ENCODE measurements around the gene R3HDM4. TPM values are rescaled to one million over a fixed set of nuclear protein-coding genes. Genes with fewer than 3 reads are reported as not detected.
"Not testable (repeated sequence)": the region's sequence is repeated elsewhere in the genome, so short reads cannot be mapped to it uniquely, and the experiment has no call there.

Gene R3HDM4
- total RNA-seq, 1 donor from 2014 or later: 24.5 TPM

DNA sequence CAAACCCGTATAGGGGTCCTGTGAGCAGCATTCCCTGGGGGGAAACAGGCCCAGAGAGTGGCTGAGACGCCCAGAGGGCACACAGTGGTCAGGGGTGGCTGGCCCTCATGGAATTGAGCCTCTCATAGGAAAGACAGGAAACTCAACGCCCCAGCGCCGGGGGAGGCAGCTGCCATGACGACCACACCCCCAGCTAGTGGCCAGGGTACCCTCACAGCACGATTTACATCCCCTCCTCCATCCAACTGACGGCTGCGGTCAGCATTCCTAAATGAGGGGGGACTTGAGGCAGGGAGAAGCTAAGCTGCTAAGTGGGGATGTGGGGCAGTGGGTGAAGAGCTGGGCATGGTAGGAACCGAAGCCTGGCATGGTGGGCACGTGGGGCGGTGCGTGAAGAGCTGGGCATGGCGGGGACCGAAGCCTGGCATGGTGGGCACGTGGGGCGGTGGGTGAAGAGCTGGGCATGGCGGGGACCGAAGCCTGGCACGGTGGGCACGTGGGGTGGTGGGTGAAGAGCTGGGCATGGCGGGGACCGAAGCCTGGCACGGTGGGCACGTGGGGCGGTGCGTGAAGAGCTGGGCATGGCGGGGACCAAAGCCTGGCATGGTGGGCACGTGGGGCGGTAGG lies 30.0 kb downstream of the R3HDM4 start:
- intact Hi-C loops (cut with DNase I): no loop called here
- no peak for DNase-seq (ENCODE audit: low spot score)

DNA sequence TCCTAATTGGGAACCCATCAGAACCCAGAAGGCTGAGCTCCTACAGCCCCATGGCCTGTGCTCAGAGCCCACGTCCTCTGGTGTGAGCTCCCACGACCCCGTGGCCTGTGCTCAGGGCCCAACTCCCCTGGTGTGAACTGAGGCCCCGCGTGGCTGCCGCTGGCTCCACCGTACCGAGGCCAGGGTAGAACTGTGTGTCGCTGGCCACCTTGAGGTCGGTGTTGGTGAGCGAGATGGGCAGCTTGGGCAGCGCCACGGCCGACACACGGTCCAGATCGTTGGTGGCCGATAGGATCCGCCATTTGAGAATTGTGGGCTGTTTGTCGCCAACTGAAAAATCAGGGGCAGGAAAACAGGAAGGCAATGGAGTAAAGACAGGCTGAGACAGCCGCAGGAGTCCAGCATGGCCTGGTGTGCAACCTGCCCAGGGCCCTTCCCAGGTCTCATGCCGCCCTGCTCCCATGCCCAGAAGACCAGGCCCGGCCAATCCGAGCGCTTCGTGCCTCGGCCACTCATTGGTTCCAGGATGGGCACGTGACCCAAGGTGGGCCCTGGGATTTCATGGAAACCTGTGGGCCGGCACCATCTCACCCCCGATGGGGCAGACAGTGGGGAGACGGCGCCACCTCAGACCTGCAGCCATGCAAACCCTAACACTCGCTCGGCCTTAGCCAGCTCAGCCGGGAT lies 31.5 kb downstream of the R3HDM4 start:
- DNase-seq (ENCODE audit: low spot score): no peak
- intact Hi-C loops (cut with DNase I): no loop called here

DNA sequence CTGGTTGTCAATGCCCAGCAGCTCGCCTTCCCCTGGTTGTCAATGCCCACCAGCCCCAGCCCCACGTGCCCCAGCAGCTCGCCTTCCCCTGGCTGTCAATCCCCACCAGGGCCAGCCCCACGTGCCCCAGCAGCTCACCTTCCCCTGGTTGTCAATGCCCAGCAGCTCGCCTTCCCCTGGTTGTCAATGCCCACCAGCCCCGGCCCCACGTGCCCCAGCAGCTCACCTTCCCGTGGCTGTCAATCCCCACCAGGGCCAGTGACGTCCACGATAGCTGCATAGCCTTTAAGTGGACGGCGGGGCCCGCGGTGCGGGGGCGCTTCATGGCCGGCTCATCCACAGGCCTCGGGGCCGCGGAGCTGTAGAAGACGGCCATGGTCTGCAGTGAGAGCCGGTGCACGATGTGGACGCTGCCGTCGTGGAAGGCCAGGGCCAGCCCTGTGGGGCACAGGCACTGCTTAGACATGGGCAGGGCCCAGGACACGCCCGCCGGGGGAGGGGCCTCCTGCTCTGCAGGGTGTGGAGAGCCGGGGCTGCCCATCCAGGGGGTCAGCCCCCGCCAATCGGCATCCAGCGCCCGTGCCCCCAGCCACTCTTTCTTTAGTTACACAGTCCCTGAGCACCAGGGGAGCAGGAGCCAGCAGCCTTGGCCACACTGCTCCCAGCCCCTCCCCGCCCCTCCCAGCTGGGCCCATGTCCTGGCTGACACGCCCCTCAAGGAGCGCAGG lies 33.1 kb downstream of the R3HDM4 start:
- no peak for DNase-seq (ENCODE audit: low spot score)
- intact Hi-C loops (cut with DNase I): no loop called here

DNA sequence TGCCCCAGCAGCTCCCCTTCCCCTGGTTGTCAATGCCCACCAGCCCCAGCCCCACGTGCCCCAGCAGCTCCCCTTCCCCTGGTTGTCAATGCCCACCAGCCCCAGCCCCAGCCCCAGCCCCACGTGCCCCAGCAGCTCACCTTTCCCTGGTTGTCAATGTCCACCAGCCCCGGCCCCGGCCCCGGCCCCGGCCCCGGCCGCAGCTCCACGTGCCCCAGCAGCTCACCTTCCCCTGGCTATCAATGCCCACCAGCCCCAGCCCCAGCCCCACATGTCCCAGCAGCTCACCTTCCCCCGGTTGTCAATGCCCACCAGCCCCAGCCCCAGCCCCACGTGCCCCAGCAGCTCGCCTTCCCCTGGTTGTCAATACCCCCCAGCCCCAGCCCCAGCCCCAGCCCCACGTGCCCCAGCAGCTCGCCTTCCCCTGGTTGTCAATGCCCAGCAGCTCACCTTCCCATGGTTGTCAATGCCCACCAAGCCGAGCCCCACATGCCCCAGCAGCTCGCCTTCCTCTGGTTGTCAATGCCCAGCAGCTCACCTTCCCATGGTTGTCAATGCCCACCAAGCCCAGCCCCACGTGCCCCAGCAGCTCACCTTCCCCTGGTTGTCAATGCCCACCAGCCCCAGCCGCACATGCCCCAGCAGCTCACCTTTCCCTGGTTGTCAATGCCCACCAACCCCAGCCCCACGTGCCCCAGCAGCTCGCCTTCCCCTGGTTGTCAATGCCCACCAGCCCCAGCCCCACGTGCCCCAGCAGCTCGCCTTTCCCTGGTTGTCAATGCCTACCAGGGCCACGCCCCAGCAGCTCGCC lies 34.1 kb downstream of the R3HDM4 start:
- DNase-seq (ENCODE audit: low spot score); intact Hi-C loops (cut with DNase I): not testable (repeated sequence)

DNA sequence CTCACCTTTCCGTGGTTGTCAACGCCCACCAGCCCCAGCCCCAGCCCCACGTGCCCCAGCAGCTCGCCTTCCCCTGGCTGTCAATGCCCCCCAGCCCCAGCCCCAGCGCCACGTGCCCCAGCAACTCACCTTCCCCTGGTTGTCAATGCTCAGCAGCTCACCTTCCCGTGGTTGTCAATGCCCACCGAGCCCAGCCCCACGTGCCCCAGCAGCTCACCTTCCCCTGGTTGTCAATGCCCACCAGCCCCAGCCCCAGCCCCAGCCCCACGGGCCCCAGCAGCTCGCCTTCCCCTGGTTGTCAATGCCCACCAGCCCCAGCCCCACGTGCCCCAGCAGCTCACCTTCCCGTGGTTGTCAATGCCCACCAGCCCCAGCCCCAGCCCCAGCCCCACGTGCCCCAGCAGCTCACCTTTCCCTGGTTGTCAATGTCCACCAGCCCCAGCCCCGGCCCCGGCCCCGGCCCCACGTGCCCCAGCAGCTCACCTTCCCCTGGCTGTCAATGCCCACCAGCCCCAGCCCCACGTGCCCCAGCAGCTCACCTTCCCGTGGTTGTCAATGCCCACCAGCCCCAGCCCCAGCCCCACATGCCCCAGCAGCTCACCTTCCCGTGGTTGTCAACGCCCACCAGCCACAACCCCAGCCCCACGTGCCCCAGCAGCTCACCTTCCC lies 34.9 kb downstream of the R3HDM4 start:
- DNase-seq (ENCODE audit: low spot score); intact Hi-C loops (cut with DNase I): not testable (repeated sequence)

DNA sequence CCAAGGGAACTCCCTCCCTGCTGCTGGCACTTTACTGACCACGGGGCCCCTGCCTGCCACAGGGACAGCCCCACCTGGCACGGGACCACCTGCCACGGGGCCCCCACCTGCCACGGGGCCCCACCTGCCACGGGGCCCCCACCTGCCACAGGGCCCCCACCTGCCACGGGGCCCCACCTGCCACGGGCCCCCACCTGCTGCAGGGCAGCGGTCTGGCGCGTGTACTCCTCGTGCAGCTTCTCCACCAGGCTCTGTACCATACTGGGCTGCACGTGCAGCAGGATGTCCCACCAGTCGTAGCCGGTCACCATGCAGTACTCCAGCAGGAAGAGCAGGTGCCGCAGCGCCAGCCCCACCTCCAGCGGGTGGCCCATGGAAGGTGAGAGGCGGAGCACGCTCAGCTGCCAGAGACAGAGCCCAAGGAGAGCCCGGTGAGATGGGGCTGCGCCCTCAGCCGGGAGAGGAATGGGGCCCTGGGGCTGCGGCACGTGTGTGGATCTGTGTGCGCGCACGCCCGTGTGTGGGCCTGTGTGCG lies 36.2 kb downstream of the R3HDM4 start:
- intact Hi-C loops (cut with DNase I): no loop called here
- no peak for DNase-seq (ENCODE audit: low spot score)

DNA sequence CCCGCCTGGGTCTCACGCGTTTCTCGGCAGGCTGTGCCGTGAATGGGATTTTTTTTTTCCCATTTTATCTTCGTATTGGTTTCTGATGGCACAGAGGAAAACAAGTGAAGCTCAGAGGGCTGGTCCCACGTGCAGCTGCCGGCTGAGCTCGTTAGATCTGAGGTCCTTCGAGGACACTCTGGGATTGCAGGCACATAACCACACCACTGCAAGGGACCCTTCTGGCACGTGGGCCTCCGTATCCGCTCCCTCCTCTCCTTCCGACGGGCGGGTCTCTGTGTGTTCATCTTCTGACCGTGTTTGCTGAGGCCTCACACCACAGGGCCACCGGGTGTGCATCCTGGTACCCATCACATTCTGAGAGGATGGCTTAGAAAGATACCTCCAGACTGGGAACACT lies 36.9 kb downstream of the R3HDM4 start:
- intact Hi-C loops (cut with DNase I): no loop called here
- no peak for DNase-seq (ENCODE audit: low spot score)

DNA sequence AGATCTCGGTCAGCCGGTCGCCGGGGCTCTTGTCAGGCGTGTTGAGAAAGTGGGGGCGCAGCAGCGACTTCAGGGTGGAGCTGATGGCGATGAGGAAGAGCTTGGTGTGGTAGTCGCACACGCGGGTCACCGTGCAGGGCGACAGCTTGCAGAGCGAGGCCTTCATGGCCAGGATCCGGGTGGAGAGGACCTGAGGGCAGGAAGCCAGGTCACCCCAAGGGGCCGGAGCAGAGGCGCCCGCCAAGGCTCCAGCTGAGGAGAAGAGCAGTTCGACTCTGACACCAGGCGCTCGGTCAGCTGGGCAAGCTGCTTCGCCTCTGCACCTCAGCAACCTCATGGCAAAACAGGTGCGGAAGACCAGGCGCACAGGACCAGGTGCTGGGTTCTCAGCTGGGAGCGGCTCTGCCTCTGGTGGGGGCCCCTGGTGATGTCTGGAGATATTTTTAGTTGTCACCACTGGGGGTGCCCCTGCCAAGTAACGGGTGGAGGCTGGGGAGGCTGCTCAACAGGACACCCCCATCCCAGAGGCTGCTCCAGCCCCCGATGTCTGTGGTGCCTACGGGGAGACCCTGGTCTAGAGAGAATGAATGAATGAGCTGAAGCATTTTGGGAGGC lies 37.6 kb downstream of the R3HDM4 start:
- no peak for DNase-seq (ENCODE audit: low spot score)
- intact Hi-C loops (cut with DNase I): no loop called here

DNA sequence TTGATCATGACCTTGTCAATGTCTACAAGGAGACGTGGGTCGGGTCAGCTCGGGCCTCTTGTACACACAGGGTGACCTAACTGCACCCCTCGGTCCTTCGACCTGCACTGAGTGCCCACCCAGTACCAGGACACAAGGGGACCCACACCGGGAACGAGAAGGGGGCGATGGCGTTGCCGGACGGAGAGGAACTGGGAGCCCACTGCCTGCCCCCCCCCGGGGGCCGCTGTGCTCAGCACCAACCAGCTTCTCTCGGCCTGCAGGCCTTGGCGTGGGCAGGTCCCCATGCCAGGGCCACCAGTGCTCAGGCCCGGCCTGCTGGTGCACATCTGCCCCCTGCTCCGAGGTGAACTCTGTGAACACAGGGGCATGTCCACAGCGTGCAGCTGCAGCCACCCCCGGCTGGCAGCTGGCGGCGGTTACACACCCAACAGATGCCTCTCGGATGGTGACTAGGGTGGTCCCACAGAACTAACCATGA lies 39.4 kb downstream of the R3HDM4 start:
- no peak for DNase-seq (ENCODE audit: low spot score)
- intact Hi-C loops (cut with DNase I): no loop called here

DNA sequence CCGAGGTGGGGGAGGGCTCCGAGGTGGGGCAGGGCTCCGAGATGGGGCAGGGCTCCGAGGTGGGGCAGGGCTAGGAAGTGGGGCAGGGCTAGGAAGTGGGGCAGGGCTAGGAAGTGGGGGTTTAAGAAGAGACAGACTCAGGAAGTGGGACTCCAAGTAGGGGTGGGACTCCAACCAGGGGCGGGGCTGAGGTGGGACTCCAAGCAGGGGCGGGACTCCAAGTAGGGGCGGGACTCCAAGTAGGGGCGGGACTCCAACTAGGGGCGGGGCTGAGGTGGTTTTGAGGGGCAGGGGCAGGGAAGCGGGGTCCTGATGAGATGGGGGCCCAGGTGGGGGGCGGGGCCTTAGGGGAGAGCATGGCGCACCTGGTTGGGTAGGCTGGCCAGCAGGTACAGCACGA lies 39.9 kb downstream of the R3HDM4 start:
- intact Hi-C loops (cut with DNase I): no loop called here
- no peak for DNase-seq (ENCODE audit: low spot score)

DNA sequence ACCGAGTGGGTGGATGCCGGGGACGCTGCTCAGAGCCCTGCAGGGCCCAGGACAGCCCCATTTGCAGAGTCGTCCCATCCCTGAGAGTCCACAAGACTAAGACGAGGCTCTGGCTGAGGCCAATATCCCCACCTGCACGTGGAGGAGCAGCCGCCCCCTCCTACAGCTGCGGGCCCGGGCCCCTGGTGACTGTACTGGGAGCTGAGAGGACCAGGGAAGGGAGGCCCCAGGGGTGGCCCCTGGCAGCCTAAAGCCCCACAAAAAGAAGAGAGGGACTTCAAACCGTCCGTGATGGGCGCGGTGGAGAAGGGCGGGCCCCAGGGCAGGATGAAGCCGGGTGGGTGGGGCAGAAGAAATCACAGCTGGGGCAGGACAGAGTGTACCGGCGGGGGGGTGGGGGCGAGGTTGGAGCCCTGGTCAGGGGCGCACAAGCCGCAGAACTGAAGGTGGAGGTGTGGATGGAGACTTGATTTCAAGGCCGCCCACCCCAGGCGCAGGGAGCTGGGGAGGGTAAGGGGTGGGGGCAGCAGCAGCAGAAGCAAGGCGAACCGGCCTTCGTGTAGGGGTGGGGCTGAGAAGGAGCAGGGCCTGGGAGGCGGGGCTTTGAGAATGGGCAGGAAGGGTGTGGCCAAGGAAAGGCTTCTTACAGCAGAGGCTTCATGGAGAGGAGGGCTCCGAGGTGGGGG lies 40.6 kb downstream of the R3HDM4 start:
- intact Hi-C loops (cut with DNase I): no loop called here
- DNase-seq (ENCODE audit: low spot score): peak; percentile 83

DNA sequence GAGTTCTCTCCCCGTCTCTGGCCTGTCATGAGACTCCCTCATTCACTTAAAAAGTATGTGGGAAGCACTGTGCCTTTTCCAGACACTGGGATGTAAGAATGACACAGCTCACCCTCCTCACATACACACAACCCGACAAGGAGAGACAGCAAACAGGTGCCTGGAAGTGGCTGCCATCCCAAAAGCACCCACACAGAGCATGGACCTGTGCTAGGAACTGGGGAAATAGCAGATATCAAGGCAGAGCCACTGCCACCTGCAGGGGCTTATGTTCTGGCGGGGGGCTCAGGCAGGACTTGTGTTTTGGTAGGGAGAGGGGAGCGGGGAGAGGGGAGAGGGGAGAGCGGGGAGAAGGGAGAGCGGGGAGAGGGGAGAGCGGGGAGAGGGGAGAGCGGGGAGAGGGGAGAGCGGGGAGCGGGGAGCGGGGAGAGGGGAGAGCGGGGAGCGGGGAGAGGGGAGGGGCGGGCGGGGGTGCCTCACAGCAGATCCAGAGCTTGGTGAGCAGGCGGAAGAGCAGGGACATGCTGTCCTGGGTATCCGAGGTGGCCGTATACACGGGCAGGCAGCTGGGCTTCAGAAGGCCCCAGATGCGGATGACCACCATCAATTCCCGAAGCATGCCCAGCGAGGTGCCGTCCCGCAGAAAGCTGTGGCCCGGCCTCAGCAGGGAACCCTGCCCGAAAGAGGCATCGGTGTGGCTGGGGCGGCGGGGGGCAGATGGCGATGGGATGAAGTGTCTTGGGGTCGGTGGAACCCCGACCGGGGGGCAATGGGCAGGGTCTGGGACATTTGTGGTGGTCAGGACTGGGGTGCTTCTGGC lies 41.4 kb downstream of the R3HDM4 start:
- intact Hi-C loops (cut with DNase I): no loop called here
- DNase-seq (ENCODE audit: low spot score): no peak

DNA sequence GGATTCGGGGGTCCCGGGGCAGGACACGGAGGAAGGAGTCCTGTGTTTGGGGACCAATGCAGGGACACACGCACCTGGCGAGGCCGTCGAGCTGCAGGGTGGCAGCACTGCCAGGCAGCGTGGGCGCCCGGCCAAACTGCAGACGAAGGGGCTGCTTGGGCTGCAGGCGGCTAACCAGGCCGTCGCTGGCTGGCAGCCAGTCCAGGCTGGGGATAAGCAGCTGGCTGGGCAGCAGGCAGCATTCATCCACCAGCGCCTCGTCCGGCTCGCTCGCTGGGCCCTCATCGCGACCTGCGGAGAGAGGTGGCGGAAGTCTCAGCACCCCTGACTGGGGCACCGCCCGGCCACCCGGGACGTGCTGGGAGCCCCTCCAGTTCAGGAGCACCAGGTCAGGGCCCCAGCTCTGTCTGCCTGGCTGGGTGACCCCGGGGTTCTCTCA lies 42.0 kb downstream of the R3HDM4 start:
- no peak for DNase-seq (ENCODE audit: low spot score)
- intact Hi-C loops (cut with DNase I): no loop called here

DNA sequence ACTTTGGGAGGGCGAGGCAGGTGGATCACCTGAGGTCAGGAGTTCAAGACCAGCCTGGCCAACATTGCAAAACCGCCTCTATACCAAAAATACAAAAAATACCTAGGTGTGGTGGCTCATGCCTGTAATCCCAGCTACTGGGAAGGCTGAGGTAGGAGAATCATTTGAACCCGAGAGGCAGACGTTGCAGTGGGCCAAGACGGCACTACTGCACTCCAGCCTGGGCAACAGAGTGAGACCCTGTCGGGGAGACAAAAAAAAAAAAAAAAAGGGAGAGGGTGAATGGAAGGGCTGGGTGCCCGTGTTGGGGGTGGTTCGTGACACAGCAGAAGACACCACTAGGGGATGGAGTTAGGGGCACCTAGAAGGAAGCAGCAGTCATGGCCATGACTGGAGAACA lies 42.7 kb downstream of the R3HDM4 start:
- intact Hi-C loops (cut with DNase I): no loop called here
- DNase-seq (ENCODE audit: low spot score): no peak

DNA sequence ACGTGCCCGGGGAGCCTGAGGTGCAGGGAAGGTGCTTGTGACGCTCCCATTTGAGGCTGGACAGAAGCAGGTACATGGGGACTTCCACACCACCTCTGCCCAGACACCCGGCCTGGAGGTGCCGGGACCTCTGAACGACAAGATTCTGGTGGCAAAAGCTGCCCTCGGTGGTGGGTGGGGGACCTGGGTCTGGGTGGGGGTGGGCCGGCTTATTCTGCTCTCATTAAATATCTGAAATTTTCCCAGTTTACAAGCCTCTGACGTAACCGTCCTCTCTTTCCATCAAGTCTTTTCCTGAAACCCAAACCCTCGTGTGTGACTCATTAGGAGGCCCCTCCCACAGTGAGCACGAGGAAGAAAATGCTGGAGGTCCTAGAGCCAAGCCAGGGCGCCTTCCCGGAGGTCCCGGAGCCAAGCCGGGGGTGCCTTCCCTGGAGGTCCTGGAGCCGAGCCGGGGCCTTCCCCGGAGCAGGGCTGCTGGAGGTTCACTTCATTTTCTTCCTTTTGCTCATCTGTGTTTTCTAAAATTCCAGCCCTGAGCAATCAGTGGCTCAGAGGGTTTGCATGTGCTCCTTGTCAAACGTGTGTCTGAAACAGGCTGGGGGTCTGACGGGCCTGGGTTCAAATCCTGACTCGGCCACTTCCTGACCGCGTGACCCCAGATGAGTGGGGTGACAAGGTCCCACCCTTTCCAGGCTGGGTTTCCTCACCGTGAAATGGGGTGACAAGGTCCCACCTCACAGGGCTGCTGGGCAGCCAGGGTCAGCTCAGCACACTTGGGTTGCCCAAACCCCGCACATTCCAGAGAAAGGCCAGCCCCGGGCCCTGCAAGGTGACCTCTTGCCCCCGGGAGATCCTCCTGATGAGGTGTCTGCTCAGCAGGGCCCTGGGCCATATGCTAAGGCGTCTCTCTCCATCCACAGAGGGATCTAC lies 43.5 kb downstream of the R3HDM4 start:
- intact Hi-C loops (cut with DNase I): no loop called here
- DNase-seq (ENCODE audit: low spot score): no peak
